ENCODE measurements around the gene GIMAP1.

The GIMAP1 gene

GRCh38 chr7:150733482-150734095 is 17.2 kb downstream of the GIMAP1 start:
- TF ChIP-seq, protein P1, sequence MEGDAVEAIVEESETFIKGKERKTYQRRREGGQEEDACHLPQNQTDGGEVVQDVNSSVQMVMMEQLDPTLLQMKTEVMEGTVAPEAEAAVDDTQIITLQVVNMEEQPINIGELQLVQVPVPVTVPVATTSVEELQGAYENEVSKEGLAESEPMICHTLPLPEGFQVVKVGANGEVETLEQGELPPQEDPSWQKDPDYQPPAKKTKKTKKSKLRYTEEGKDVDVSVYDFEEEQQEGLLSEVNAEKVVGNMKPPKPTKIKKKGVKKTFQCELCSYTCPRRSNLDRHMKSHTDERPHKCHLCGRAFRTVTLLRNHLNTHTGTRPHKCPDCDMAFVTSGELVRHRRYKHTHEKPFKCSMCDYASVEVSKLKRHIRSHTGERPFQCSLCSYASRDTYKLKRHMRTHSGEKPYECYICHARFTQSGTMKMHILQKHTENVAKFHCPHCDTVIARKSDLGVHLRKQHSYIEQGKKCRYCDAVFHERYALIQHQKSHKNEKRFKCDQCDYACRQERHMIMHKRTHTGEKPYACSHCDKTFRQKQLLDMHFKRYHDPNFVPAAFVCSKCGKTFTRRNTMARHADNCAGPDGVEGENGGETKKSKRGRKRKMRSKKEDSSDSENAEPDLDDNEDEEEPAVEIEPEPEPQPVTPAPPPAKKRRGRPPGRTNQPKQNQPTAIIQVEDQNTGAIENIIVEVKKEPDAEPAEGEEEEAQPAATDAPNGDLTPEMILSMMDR (conservative IDR thresholded peaks at IDR 0.05; ENCODE audit: low read depth, low read length): no peak
- no peak for DNase-seq (ENCODE audit: low read depth)
- no peak overlapping the region for H3K4me3 ChIP-seq (ENCODE audit: low read depth, low read length)

DNA sequence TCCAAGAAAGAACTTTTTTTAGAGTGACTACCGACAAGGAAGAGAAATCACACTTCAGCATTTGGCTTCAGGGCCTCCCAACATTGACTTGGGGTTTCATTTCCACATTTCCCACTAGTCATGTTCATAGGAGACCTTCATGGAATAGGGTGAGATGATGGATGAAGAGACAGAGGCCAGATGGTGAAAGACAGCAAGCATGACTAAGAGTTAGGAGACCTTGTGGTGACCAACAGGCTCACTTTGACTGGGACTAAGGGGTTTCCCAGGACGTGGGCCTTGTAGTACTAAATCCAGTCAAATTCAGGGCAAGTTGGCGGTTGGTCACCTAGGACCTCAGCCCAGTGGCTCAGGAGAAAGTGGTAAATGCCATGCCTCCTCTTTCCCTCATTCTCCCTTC is 17.8 kb downstream of the GIMAP1 start:
- TF ChIP-seq, protein P1 (conservative IDR thresholded peaks at IDR 0.05; ENCODE audit: low read depth, low read length): no peak
- DNase-seq (ENCODE audit: low read depth): no peak
- no peak overlapping the region for H3K4me3 ChIP-seq (ENCODE audit: low read depth, low read length)

DNA sequence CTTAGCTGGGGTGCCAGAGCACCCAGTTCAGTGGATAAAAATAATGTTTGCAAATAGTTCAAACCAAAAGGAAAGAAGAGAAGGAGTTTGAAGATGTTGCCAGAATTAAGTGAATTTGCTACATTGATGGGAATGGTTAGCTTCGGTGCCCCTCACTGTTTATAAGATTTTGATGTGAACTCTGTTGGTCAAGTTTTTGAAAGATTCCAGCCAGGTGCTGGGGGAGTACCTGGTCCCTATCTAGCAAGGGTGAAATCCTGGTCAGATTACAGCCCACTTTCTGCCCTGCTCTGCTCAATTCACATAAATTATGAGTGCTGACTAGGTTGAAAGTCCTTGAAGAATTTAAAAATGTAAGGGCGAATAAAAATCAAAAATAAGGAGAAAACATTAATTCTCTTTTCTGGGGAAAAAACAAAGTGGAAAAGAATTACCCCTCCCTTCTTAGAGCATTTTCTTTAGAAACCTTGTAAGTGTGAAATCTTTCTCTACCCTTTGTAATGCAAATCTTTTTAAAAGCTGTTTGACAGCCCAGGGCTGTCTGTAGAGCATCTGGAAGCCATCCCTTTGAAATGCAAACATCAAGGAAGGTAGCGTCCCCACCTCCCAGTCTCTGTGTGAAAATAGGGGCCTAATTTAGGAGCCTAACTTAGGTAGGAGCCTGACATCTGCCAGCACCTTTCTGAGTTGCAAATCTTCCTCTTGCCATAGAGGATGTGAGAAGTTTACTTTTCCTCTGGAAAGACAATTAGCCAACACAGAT is 19.4 kb downstream of the GIMAP1 start:
- TF ChIP-seq, protein P1 (conservative IDR thresholded peaks at IDR 0.05; ENCODE audit: low read depth, low read length): no peak
- no peak overlapping the region for H3K4me3 ChIP-seq (ENCODE audit: low read depth, low read length)
- no peak for DNase-seq (ENCODE audit: low read depth)

GRCh38 chr7:150736864-150737263 is 20.5 kb downstream of the GIMAP1 start:
- no peak overlapping the region for H3K4me3 ChIP-seq (ENCODE audit: low read depth, low read length)
- no peak for DNase-seq (ENCODE audit: low read depth)
- TF ChIP-seq, protein P1 (conservative IDR thresholded peaks at IDR 0.05; ENCODE audit: low read depth, low read length): no peak

DNA sequence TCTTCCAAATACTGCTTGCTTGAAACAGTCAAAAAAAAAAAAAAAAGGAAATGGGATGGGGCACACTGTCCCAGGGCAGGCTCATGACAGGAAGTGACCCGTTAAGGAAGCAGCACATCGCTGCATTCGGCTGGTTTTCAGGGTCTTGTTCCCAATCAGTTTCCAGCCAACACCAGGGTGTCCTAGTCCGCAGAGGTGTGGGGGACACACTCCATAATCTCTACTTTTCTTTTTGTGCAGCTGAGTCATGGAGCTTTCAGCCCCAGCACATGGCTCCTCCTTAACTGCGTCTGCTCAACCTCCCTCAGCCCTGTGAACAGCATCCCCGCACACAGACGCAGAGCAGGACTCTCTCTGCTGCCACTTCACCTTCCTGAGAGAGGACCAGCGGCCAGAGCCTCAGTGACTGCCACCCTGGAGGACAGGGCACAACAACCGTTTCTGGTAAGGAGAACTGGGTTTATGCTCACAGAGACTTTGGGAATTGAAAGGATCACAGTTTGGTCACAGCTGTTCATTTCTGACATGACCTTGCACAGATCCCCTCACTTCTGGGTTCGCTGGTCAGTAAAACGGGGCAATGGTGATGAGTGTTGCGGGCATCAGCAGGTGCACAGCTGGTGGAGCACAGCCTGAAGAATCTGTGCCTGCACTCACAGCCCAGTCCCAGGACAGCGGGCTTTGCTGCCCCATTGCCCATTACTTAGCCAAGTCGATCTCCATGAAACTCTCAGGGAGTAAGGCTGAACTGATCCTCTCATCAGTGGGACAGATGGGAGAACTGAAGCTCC is 21.0 kb downstream of the GIMAP1 start, which contains the start of gene GIMAP5:
TSS of gene GIMAP5 (plus strand) at position 154 of the 791 bp plus-strand sequence. CDS start 3,467 bp downstream, outside the sequence.
- H3K4me3 ChIP-seq (ENCODE audit: low read depth, low read length): no peak within 1 kb of the TSS
- TF ChIP-seq, protein P1 (conservative IDR thresholded peaks at IDR 0.05; ENCODE audit: low read depth, low read length): no peak
- no peak for DNase-seq (ENCODE audit: low read depth)

- no peak for DNase-seq (ENCODE audit: low read depth)
- H3K4me3 ChIP-seq (ENCODE audit: low read depth, low read length): no peak overlapping the region
- TF ChIP-seq, protein P1 (conservative IDR thresholded peaks at IDR 0.05; ENCODE audit: low read depth, low read length): no peak
These were observed 21.7 kb downstream of the GIMAP1 start for GRCh38 chr7:150738092-150738491.
